T-helper 2 cell treated with Interferon-gamma antibody and Interleukin-4, amounts not matched to agents 100 ng/mL and 5 ng/mL, for 36 hours (primary cell): ENCODE data around the gene TSNAX. TPM values are rescaled to one million over a fixed set of nuclear protein-coding genes. Genes with fewer than 3 reads are reported as not detected.
"Not testable (repeated sequence)": the region's sequence is repeated elsewhere in the genome, so short reads cannot be mapped to it uniquely, and the experiment has no call there.

Experiments
- intact Hi-C: fragments of 100-400 bp; cut with micrococcal nuclease; formaldehyde crosslinking; loops from one replicate; pipeline ENCODE4 v1.15.1; 2023
- total RNA-seq: library from RNA; stranded (reverse); gene quantifications from 2 replicates; pipeline ENCODE4 v1.2.3, GENCODE V29; 2022

TSNAX gene, protein sequence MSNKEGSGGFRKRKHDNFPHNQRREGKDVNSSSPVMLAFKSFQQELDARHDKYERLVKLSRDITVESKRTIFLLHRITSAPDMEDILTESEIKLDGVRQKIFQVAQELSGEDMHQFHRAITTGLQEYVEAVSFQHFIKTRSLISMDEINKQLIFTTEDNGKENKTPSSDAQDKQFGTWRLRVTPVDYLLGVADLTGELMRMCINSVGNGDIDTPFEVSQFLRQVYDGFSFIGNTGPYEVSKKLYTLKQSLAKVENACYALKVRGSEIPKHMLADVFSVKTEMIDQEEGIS
- total RNA-seq: 38.5 and 43.2 TPM in 2 replicates

DNA sequence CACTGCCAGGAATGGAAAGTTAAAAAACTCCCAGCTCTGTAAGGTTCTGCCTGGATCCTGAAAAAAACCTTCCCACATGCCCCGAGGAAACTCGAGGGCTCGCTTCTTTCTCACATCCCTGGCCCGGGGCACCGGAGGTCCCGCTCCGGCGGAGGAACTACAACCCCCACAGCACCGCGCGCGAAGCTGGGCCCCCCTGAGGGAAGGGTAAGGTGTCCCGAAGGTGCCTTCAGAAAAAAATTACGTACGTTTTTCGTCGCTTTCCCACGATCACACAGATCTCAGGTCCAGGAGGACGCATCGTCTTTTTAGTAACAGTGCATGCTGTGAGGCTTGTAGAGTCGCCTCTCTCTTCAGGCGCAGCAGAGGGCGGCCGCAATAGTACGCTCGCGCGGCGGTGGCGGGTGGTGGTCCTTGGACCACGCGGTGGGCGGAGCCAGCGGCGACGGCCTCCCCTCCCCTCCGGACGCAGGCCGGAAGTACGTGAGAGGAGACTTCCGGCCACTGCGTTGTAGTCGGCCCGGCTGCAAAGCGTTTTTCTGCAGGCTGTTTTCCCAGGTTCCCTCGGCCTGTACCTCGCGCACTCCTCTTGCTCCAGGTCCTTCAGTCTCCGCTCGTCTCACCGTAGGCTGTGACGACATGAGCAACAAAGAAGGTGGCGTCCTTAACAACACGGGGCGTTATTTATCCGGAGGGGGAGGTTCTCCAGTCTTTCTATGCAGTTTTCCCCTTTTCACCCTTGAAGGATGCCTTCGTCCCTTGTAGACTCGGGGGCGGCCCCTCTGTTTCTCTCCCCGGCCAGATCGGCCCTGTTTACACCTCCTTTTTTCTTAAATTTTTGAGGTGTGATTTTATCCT lies at the start of gene TSNAX:
Gene TSNAX (plus strand): TSS at position 498 of the 858 bp plus-strand sequence. CDS start 142 bp downstream, at position 640.
- intact Hi-C loops: loop anchor here (1.0 to 5.0 kb wide), 8 partner anchors 68 to 550 kb away; partner anchors contain the start of genes ARV1, DISC1, EGLN1 and GNPAT

DNA sequence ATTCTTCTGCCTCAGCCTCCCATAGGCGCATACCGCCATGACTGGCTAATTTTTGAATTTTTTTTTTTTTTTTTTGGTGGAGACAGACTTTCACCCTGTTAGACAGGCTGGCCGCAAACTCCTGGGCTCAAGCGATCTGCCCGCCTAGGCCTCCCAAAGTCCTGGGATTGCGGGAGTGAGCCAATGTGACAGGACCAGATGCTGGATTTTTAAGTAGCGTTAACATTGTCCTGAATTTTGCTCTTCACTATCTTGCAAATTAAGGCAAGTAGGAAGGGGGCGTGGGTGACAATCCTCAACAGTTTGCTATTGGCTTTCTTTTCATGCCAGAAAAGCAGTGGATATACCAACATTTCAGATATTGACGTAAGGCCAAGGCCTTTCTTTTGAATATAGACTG lies 49.7 kb upstream of the TSNAX start:
- intact Hi-C loops: no loop called here

DNA sequence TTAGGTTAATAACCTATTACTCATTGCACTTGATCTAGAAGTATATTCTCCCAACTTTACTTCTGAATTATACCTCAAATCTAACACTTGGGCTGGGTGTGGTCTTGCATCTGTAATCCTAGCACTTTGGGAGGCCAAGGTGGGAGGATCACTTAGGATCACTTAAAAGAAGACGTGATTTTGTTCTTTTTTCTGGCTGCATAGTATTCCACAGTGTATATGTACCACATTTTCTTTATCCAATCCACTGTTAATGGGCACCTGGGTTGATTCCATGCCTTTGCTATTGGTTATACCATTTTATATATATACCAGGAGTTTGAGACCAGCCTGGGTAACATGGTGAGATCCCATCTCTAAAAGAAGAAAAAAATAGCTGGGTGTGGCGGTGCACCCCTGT lies 48.5 kb upstream of the TSNAX start:
- intact Hi-C loops: no loop called here

DNA sequence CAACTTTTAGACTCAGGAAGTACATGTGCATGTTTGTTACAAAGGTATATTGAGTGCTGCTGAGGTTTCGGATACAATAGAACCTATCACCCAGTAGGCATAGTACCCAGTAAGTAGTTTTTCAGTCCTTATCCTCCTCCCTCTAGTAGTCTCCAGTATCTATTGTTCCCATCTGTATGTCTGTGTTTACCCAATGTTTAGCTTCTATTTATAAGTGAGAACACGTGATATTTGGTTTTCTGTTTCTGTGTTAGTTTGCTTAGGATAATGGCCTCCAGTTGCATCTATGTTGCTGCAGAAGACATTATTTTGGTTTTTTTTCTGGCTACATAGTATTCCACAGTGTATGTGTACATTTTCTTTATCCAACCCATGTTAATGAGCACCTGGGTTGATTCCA lies 47.2 kb upstream of the TSNAX start:
- intact Hi-C loops: no loop called here

DNA sequence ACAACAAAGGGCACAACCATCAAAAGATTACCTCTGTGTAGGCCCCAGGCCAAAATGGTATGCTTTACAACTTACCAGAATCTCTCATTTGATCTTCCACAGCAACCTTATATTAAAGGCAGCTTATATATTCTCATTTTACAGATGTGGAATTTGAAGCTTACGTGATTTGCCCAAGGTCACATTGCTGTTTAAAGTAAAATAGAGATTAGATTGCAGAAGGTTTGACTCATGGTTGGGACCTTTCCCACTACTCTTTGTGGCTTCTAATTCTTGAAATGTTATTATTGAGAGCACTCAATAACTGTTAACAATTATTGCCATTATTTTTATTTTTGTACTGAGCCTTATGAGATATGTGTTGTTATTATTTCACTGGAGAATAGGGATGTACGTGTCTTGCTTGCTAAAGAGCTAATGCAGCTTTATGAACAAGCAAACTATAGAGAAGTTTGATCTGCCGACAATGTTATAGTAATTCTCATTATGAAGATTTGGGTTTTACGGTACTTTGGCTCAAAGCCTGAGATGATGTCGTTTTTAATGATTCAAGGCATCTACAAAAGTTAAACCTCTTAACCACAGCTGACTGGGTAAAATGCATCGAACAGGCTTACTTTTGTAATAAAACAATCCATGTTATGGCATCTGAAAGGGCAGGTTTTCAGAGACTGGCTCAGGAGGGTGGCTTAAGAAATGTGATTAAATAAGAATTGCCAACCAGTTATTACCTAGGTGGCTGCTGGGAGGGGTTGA lies 43.3 kb upstream of the TSNAX start:
- intact Hi-C loops: no loop called here

DNA sequence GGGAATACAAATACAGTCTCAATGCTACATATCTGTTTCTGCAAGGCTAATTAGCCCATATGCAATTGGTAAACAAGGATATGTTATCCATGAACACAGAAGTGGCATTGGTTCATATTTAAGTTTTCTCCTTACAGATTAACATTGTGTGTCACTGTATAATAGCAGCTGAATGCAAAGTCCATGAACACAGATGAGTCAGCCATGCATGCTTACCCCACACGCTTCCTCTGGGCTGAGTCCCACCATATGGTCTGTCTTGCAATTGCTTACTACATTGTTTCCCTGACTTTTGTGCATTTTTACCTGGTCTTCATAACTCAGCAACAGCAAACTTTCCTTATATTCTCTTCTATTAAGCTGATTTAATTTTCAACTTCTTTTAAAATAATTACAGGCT lies 41.5 kb upstream of the TSNAX start:
- intact Hi-C loops: no loop called here

DNA sequence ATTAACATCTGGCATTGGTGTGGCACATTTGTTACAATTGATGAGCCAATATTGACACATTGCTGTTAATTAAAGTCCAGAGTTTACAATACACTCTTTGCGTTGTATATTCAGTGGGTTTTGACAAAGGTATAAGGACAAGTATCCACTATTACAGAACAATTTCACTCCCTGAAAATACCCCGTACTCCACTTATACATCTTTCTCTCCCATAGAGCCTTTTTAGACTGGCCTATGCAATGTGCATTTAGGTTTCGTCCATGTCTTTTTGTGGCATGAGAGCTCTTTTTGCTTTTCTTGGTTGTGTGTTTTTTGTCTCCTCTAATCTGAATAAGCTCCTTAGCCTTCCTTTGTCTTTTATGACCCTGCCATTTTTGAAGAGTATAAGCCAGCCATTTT lies 40.6 kb upstream of the TSNAX start:
- intact Hi-C loops: no loop called here

DNA sequence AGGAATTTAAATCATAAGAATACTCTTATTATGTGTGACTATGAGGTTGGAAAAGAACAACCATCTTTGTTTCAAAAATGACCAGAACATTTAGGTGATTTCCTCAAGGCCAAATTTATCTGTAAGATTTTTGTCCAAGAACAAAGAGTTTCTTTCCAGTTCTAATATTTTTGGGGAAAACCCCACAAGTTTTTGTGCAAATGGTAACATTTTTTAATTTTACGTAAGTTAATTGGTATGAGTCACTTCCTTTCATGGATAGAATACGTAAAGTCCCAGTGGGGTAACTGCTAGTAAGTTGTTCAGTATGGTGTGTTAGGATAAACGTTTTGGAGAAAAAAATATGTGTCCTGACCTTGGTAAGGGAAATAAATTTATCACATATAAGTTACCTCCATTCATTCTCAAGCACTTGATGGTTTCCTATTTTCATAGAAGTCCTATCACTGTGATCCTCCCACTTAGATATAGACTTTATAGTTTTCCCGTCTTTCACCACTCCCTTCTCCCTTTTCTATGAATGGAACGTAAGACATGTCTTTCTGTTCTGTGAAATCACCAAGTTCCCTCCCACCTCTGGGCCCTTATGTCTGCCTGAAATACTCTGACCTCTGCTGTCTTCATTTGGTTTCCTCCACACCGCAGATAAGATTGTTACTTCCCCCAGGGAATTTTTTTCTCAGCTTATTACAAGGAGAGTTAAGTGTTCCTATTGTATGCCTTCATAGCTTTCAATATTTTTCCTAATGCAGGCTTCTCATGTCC lies 34.9 kb upstream of the TSNAX start:
- intact Hi-C loops: no loop called here

DNA sequence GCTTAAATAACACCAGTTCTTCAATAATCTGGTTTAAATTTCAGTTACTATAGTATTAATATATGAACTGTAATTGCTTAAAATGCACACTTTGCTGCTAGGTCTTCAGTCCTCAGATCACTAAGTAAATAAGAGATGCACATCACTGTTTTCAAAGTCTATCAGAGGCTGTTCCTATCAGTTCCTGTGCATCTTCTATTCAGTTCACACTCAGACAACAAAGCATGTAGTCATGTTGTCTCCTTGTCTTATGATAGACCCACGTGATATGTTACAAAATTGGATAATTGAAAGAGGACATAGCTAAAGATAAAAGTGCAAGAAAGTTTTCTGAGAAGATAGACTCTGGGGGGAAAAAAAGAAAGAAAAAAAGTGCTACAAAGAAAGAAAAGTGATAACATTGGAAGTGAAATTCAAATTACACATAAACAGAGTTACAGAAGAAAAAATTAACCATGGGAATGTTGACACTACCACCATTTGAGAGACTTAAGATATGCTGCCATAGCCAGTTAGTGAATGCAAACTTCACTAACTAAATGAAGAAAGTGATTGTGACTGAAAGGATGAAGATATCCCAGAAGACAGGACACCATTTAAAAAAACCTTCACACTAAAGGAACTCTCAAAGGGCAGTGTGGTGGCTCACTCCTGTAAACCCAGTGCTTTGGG lies 33.9 kb upstream of the TSNAX start:
- intact Hi-C loops: no loop called here

DNA sequence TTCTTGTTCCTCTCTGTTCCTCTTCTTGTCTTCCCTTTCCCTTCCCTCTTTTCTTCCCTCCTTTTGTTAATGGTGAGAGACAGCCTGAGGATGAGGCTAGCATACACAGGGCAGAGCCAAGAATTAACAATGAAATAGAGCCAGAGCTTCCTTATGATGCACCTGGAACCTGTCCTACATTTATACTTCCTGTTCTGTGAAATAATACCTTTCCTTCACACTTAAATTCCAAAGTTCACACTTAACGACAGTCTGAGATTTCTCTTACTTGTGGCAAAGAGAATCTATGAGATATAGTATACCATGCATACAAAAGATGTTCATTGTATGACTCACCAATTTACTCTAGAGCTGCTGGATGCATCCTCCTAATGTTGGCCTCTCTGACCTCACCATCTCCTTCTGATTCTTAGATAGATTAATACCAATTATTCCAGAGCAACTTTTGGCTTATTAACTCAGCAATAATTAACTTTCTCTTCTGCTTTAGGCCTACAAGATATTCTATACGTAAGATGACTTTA lies 30.8 kb upstream of the TSNAX start:
- intact Hi-C loops: no loop called here

DNA sequence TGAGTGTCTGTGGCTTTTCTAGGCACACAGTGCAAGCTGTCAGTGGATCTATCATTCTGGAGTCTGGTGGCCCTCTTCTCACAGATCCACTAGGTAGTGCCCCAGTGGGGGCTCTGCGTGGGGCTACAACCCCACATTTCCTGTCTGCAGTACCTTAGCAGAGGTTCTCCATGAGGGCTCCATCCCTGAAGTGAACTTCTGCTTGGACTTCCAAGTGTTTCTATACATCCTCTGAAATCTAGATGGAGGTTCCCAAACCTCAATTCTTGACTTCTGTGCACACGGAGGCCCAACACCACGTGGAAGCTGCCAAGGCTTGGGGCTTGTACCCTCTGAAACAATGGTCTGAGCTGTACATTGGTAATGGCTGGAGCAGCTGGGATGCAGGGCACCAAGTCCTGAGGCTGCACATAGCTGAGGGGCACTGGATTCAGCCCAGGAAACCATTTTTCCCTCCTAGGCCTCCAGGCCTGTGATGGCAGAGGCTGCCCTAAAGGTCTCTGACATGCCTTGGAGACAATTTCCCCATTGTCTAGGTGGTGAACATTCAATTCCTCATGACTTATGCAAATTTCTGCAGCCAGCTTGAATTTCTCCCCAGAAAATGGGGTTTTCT lies 29.2 kb upstream of the TSNAX start:
- intact Hi-C loops: no loop called here

DNA sequence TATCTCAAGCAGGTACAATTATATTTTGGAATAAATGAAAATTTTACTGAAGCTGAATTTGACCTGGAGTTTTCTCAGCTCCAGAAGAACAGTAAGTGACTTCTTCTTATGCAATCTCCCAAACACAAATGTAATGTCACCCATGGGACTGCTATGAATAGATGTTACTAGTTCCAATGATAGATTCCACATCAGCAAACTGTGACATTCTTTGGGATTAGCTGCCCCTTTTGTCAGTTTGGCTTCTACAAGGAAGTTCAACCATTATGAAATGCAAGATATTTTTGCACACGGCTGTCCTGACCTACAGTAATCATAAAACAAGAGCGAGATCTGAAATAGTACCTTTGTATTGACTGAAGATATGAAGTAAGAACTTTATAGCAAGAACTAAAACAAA lies 27.8 kb upstream of the TSNAX start:
- intact Hi-C loops: no loop called here

DNA sequence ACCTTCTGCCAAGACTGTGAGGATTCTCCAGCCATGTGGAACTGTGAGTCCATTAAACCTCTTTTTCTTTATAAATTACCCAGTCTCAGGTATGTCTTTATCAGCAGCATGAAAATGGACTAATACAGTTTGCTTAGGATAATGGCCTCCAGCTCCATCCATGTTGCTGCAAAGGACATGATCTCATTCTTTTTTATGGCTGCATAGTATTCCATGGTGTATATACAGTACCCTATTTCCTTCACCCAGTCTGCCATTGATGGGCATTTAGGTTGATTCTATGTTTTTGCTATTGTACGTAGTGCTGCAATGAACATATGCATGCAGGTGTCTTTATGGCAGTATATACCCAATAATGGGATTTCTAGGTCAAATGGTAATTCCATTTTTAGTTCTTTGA lies 25.3 kb upstream of the TSNAX start:
- intact Hi-C loops: not testable (repeated sequence)

DNA sequence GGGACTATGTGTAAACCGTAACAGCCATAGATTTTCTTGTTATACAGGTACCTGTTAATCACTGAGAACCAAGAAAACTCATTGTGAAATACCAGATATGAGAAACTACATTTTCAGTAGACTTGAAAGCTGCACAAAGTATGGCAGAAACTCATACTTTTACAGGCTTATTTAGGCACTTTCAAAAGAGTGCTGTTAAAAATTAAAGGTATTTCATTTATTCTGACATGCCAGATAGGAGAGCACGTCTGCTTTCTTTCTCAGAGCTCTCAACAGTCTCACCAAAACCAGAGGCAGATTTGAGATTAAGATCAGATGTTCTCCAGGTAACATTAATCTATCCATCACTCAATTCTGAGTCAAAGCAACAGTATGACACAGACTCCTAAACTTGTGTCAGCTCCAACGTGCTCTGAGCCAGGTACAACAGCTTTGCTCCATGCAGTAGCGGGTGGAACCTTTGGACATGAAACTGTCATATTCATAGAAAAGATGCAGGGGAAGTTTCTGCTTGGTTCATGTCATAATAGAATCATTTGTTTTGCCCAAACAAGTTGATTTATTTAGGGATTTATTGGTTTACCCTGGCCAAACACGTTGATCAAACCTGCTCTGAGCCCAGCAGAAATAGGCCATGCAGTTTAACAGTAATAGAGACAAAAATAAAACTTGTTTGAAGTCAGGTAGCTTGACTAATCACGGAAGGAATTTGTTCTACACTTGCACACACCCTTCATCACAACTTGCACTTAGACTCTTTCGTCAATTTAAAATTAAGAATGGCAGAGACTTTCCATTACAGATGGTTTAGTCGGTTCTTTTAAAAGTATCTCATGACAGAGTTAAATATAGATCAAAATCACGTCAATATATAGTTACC lies 20.8 kb upstream of the TSNAX start:
- intact Hi-C loops: no loop called here

DNA sequence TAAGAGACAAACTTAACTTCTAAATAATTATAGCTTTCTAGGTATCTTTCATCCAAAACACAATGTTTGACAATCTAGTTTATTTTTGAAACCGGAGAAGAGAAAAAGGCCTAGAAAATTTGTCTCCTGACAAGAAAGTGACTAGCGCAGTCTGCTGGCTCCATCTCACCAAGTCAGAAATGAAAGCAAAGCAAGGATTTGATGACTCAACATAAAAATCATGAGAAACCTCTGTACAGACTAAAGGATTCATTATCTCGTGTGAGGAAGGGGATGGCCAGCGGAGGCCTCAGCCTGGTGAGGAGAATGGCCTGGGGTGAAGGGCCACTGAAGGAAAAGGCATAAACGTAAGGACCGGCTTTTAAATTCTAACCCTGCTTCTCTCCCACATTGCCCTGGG lies 20.0 kb upstream of the TSNAX start:
- intact Hi-C loops: no loop called here

DNA sequence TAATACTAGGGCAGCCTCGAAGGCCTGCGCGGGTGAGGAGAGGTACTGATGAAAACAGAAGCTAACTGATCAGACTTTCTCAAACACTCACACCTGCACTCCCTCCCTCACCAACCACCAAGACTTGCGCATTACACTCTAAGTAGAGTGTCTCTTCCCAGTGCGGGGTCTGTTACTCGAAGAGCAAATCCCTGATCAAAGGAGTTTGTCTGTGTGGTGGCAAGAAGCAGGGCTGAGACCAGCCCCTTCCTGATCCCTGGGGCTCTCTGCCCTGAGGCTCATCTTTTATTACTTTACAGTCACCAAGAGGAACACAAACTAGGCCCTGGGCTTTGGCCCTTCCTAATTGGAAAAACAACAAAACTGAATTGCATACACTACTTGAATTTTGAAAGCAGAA lies 19.5 kb upstream of the TSNAX start:
- intact Hi-C loops: no loop called here

DNA sequence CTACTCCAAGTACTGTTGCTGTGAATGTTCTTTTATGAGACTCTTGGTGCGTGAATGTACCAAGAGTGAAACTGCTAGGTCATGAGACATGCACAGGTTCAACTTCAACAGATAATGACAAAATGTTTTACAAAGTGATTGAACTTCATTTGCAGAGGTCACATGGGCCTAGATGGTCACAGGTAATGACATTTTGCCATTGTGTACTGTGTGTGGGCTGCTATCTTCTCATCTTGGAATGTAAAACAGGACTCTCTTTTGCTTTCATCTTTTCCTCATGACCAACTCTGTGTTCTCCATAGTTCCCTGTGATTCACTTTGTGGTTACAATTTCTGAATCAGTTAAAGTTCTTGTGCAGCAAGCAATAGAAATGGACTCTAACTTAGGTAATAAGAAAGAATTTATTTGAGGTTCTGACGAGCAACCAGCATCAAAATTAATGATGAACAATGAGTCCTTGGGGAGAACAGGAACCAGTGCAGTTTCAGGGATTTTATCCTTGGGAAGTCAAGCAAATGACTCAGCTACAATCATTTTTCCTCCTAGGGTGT lies 16.2 kb upstream of the TSNAX start:
- intact Hi-C loops: no loop called here

DNA sequence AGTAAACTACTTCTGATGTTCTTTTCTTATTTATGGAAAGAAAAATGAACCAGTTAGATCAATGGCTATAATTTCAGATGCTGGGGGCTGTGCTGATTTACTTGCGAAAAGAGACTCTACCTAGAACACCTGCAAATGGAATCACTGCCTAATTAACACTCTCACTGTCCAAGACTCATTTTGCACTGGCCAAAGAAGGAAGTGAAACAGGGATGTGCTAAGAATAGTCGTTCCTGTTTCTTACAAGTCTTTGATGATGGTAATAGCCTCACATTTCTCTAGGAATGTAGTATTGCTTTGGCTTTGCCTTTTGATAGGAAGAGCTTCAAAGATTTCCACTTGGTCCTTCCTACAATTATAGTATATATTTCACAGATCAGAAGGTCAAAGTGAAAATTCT lies 12.7 kb upstream of the TSNAX start:
- intact Hi-C loops: no loop called here

DNA sequence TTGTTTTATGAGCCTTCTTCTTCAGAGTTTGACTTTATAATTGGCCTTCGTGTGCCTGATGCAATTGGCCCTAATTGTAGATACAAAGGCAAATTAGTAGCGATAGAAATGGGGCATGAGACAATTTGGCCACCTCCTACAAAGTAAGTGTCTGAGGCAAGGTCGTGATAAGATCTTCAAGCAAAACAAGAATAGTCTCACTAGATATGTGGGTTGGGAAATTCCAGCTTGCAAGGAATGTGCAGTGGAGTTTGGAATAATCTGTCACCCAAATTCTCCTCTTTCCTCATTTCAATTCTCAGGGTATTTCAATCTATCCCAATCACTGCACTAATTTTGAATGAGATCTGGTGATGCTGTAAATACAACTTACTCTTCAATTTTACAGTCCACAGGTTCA lies 11.4 kb upstream of the TSNAX start:
- intact Hi-C loops: no loop called here
